ENCODE data around the gene CORO2B. TPM values are rescaled to one million over a fixed set of nuclear protein-coding genes. Genes with fewer than 3 reads are reported as not detected.

Gene CORO2B
- total RNA-seq, 5 donors from 2014 or later (not counting 1 experiment from before 2014, with no cell fraction given) = 0.06 to 0.39 (median 0.09) TPM; not detected in 2

DNA sequence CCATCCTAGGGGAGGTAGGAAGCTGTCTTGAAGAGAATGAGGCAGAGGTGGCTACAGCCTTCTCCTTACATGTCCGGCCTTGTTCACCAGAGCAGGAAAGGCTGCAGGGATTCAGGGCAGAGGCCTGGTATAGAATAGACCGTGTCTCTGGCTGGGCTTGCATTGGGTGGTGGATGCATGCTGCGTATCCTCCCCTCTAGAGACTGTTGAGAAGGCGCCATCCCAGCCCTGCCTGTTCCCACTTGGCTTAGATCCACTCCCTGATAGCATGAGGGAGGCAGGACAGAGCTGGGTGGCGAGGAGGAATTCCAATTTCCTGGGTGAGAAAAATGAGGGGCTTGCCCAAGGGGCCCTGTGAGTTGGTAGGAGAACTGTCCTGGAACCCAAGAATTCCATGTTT is 57.5 kb downstream of the CORO2B start:
- WGBS (ENCODE audit: insufficient coverage) = 77% methylated on average over 3 of the region's 5 CpGs
- Histone ChIP-seq H3K4me3 (ENCODE audit: control insufficient read depth in 1 of 2, extremely low read depth in 1 of 2, low read length in 1 of 2) (no peak overlapping the region), H3K27me3 (replicated peaks in 1 of 2; ENCODE audit: control insufficient read depth in 2 of 2, extremely low read depth in 1 of 2, insufficient read depth in 2 of 2, low read length in 1 of 2) (no peaks in the 10 kb centered on the region), H3K9me3 (no peaks in the 10 kb centered on the region), H3K36me3 (ENCODE audit: control insufficient read depth in 2 of 2, extremely low read depth in 1 of 2, insufficient read depth in 1 of 2, low read length in 1 of 2) (no peaks in the 10 kb centered on the region), H3K27ac (ENCODE audit: low read length) (no peak overlapping the region), H3K4me1 (ENCODE audit: control insufficient read depth in 1 of 2, extremely low read depth in 1 of 2, insufficient read depth in 2 of 2, low read length in 2 of 2) (no peaks in the 10 kb centered on the region)
- Mint-ChIP-seq H3K4me3 (no peak overlapping the region), H3K27me3 (no peaks in the 10 kb centered on the region), H3K4me1 (peaks cover 0 to 2% (median 0%) of the 10 kb centered on the region in 3 donors), H3K9me3 (no peaks in the 10 kb centered on the region), H3K36me3 (no peaks in the 10 kb centered on the region), H3K27ac (no peak overlapping the region)
- ChIA-PET POLR2A (no interaction called here), CTCF (no interaction called here)
- ATAC-seq (replicated peaks in 1 of 4) (no peak), DNase-seq (no peak)

- CTCF ChIA-PET = no interaction called here
- Histone ChIP-seq H3K4me3 (ENCODE audit: control insufficient read depth in 1 of 2, extremely low read depth in 1 of 2, low read length in 1 of 2) (no peak overlapping the region), H3K27me3 (replicated peaks in 1 of 2; ENCODE audit: control insufficient read depth in 2 of 2, extremely low read depth in 1 of 2, insufficient read depth in 2 of 2, low read length in 1 of 2) (peaks cover 0 to 3% of the 10 kb centered on the region in 2 experiments), H3K9me3 (no peaks in the 10 kb centered on the region), H3K27ac (ENCODE audit: low read length) (no peak overlapping the region), H3K4me1 (ENCODE audit: control insufficient read depth in 1 of 2, extremely low read depth in 1 of 2, insufficient read depth in 2 of 2, low read length in 2 of 2) (no peaks in the 10 kb centered on the region), H3K36me3 (ENCODE audit: control insufficient read depth in 2 of 2, extremely low read depth in 1 of 2, insufficient read depth in 1 of 2, low read length in 1 of 2) (no peaks in the 10 kb centered on the region)
- no peaks in the 10 kb centered on the region for H3K9me3 Mint-ChIP-seq
- H3K27ac Mint-ChIP-seq = no peak overlapping the region
- H3K4me3 Mint-ChIP-seq = no peak overlapping the region
- H3K36me3 Mint-ChIP-seq = no peaks in the 10 kb centered on the region
- H3K27me3 Mint-ChIP-seq = no peaks in the 10 kb centered on the region
- DNase-seq = no peak
- WGBS (ENCODE audit: insufficient coverage) = 80% methylated on average over 1 of the region's 5 CpGs
- no peaks in the 10 kb centered on the region for H3K4me1 Mint-ChIP-seq
- ATAC-seq (replicated peaks in 1 of 4) = no peak
- POLR2A ChIA-PET = no interaction called here
Measured at GRCh38 chr15:68637767-68638404, 59.1 kb downstream of the CORO2B start.

DNA sequence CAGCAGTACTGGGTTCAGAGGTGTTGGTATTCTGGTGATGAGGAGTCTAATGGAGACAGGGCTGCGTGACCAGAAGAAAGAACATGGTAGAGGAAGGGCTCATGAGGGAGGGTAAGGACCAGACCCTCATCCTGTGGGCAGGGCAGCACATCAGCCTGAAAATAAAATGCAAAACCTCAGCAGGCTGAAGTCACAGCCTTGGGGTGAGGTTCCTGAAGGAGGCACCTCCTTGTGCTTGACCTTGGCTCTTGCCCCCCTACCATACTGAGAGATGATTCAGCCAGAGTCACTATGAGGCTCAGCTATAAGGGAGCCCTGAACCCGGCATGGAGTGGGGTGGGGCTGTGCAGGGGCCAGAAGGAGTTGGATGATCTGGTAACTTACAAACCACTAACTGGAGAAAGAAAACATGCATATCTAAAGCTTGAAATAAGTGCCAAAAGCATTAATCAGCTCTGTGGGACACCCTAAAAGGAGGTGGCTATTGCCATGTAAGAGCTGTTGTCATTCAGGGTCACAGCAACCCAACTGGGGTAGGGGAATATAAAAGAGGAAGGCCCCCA is 60.2 kb downstream of the CORO2B start:
- CTCF ChIA-PET = no interaction called here
- H3K4me1 Mint-ChIP-seq = no peaks in the 10 kb centered on the region

DNA sequence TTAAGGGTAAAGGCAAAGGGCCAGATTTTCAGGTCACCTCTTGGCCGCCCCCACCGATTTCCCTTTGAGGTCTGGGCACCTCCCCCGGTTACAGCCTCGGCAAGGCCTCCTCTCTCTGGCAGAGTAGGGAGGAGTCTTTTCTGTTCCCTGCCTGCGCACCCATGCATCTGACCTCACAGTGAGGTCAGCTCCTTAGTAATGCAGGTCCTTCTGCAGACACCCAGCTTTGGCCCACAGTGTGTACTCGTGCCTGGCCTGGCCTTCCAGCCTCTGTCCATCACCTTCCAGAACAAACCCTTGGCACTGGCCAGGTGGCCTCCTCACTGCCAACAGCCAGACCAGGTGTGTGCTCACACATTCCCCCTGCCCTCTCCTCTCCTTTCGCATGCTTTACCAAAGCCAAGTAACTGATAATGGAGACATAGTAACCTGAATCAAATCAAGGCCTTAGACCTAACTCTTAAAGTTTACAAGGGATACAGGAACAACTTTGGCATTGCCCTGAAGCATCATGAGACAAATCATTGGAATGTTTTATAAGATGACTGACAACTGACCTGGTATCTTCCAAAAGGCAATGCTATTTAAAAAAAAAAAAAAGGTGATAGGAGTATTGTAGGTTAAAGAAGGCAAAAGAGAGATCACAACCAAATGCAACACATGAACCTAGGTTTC is 61.3 kb downstream of the CORO2B start:
- WGBS (ENCODE audit: insufficient coverage) = 86% methylated on average over 6 of the region's 7 CpGs
- DNase-seq = no peak
- no peaks in the 10 kb centered on the region for H3K36me3 Mint-ChIP-seq
- no peak overlapping the region for H3K27ac Mint-ChIP-seq
- no peaks in the 10 kb centered on the region for H3K4me1 ChIP-seq (ENCODE audit: control insufficient read depth in 1 of 2, extremely low read depth in 1 of 2, insufficient read depth in 2 of 2, low read length in 2 of 2)
- no peak for ATAC-seq (replicated peaks in 1 of 4)
- H3K9me3 Mint-ChIP-seq = no peaks in the 10 kb centered on the region
- peaks cover 0 to 9% of the 10 kb centered on the region in 2 experiments for H3K27me3 ChIP-seq (replicated peaks in 1 of 2; ENCODE audit: control insufficient read depth in 2 of 2, extremely low read depth in 1 of 2, insufficient read depth in 2 of 2, low read length in 1 of 2)
- CTCF ChIA-PET = no interaction called here
- H3K4me1 Mint-ChIP-seq = no peaks in the 10 kb centered on the region
- no peaks in the 10 kb centered on the region for H3K27me3 Mint-ChIP-seq
- H3K4me3 Mint-ChIP-seq = no peak overlapping the region
- POLR2A ChIA-PET = no interaction called here
- H3K4me3 ChIP-seq (ENCODE audit: control insufficient read depth in 1 of 2, extremely low read depth in 1 of 2, low read length in 1 of 2) = no peak overlapping the region
- no peaks in the 10 kb centered on the region for H3K9me3 ChIP-seq
- no peaks in the 10 kb centered on the region for H3K36me3 ChIP-seq (ENCODE audit: control insufficient read depth in 2 of 2, extremely low read depth in 1 of 2, insufficient read depth in 1 of 2, low read length in 1 of 2)
- H3K27ac ChIP-seq (ENCODE audit: low read length) = no peak overlapping the region

More for the DNA sequence above, 60.2 kb downstream of the CORO2B start:
- Histone ChIP-seq H3K27me3 (replicated peaks in 1 of 2; ENCODE audit: control insufficient read depth in 2 of 2, extremely low read depth in 1 of 2, insufficient read depth in 2 of 2, low read length in 1 of 2) (peaks cover 0 to 3% of the 10 kb centered on the region in 2 experiments), H3K9me3 (no peaks in the 10 kb centered on the region), H3K36me3 (ENCODE audit: control insufficient read depth in 2 of 2, extremely low read depth in 1 of 2, insufficient read depth in 1 of 2, low read length in 1 of 2) (no peaks in the 10 kb centered on the region), H3K4me3 (ENCODE audit: control insufficient read depth in 1 of 2, extremely low read depth in 1 of 2, low read length in 1 of 2) (no peak overlapping the region), H3K27ac (ENCODE audit: low read length) (no peak overlapping the region), H3K4me1 (ENCODE audit: control insufficient read depth in 1 of 2, extremely low read depth in 1 of 2, insufficient read depth in 2 of 2, low read length in 2 of 2) (no peaks in the 10 kb centered on the region)
- DNase-seq = no peak
- H3K36me3 Mint-ChIP-seq = no peaks in the 10 kb centered on the region
- H3K4me3 Mint-ChIP-seq = no peak overlapping the region
- POLR2A ChIA-PET = no interaction called here
- no peak for ATAC-seq (replicated peaks in 1 of 4)
- no peak overlapping the region for H3K27ac Mint-ChIP-seq
- no peaks in the 10 kb centered on the region for H3K9me3 Mint-ChIP-seq
- no peaks in the 10 kb centered on the region for H3K27me3 Mint-ChIP-seq
- 71% methylated on average over 1 of the region's 2 CpGs for WGBS (ENCODE audit: insufficient coverage)

DNA sequence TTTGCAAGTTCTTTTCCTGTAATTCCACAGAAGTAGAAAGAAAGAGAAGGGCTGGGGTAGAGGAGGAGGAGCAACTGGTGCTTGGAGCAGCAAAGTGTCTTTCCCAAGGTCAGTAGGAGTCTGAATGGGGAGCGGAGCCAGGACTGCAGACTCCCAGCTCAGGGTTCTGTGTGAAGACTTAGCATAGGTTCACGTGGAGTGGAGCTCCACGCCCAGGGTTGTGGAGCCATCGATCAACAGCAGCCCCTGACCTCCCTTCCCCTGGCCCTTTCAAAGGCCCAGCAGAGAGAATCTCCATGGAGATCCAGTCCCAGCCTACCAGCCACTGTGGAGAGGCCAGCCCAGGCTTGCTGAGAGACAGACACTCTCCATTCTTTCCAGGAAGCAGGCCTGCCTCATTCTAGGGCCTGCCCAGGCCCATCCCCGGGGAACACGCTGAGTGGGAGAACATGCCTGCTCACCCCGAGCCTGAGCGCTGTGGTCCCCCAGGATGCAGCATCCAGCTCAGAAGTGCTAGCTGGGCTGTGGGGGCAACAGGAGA is 62.1 kb downstream of the CORO2B start:
- Mint-ChIP-seq H3K27me3 (peaks cover 0 to 2% of the 10 kb centered on the region in 2 donors), H3K9me3 (no peaks in the 10 kb centered on the region), H3K4me1 (no peaks in the 10 kb centered on the region), H3K36me3 (no peaks in the 10 kb centered on the region), H3K4me3 (no peak overlapping the region), H3K27ac (no peak overlapping the region)
- CTCF ChIA-PET = no interaction called here
- ATAC-seq (replicated peaks in 1 of 4) (no peak), DNase-seq (no peak)
- H3K36me3 ChIP-seq (ENCODE audit: control insufficient read depth in 2 of 2, extremely low read depth in 1 of 2, insufficient read depth in 1 of 2, low read length in 1 of 2) = no peaks in the 10 kb centered on the region
- POLR2A ChIA-PET = no interaction called here
- peaks cover 0 to 11% of the 10 kb centered on the region in 2 experiments for H3K27me3 ChIP-seq (replicated peaks in 1 of 2; ENCODE audit: control insufficient read depth in 2 of 2, extremely low read depth in 1 of 2, insufficient read depth in 2 of 2, low read length in 1 of 2)
- H3K9me3 ChIP-seq = no peaks in the 10 kb centered on the region
- H3K27ac ChIP-seq (ENCODE audit: low read length) = no peak overlapping the region
- H3K4me3 ChIP-seq (ENCODE audit: control insufficient read depth in 1 of 2, extremely low read depth in 1 of 2, low read length in 1 of 2) = no peak overlapping the region
- H3K4me1 ChIP-seq (ENCODE audit: control insufficient read depth in 1 of 2, extremely low read depth in 1 of 2, insufficient read depth in 2 of 2, low read length in 2 of 2) = no peaks in the 10 kb centered on the region
- WGBS (ENCODE audit: insufficient coverage) = 81% methylated on average over 8 of the region's 8 CpGs

DNA sequence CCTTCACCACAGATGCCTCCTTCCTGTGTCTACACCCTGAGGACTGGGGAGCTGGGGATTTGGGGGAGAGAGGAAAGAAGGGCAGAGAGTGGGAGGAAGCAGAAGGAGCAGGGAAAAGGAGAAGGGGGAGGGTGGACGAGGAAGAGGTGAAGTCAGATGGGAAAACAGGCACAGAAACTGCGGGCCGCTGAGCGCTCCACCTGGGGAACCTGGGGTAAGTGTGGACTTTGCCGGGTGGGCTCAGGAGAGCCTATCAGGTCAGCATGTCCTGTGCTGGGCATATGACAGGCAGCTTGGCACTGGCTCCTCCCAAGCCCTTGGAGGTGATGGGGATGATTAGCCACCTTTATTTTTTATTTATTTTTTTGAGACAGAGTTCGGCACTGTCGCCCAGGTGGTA is 62.6 kb downstream of the CORO2B start:
- no peak for ATAC-seq (replicated peaks in 1 of 4)
- Mint-ChIP-seq H3K9me3 (no peaks in the 10 kb centered on the region), H3K4me1 (no peaks in the 10 kb centered on the region), H3K4me3 (no peak overlapping the region), H3K27ac (no peak overlapping the region), H3K27me3 (peaks cover 0 to 4% of the 10 kb centered on the region in 2 donors), H3K36me3 (no peaks in the 10 kb centered on the region)
- CTCF ChIA-PET = no interaction called here
- DNase-seq = no peak
- H3K4me1 ChIP-seq (ENCODE audit: control insufficient read depth in 1 of 2, extremely low read depth in 1 of 2, insufficient read depth in 2 of 2, low read length in 2 of 2) = no peaks in the 10 kb centered on the region
- peaks cover 0 to 11% of the 10 kb centered on the region in 2 experiments for H3K27me3 ChIP-seq (replicated peaks in 1 of 2; ENCODE audit: control insufficient read depth in 2 of 2, extremely low read depth in 1 of 2, insufficient read depth in 2 of 2, low read length in 1 of 2)
- H3K9me3 ChIP-seq = no peaks in the 10 kb centered on the region
- H3K27ac ChIP-seq (ENCODE audit: low read length) = no peak overlapping the region
- H3K4me3 ChIP-seq (ENCODE audit: control insufficient read depth in 1 of 2, extremely low read depth in 1 of 2, low read length in 1 of 2) = no peak overlapping the region
- H3K36me3 ChIP-seq (ENCODE audit: control insufficient read depth in 2 of 2, extremely low read depth in 1 of 2, insufficient read depth in 1 of 2, low read length in 1 of 2) = no peaks in the 10 kb centered on the region
- POLR2A ChIA-PET = no interaction called here
- WGBS (ENCODE audit: insufficient coverage) = 86% methylated on average over 5 of the region's 7 CpGs
